ENCODE data around the gene POLD3. TPM values are rescaled to one million over a fixed set of nuclear protein-coding genes. Genes with fewer than 3 reads are reported as not detected.

The POLD3 gene
- total and polyA plus RNA-seq, 4 donors: 7.6 to 21.1 (median 15.0) TPM

DNA sequence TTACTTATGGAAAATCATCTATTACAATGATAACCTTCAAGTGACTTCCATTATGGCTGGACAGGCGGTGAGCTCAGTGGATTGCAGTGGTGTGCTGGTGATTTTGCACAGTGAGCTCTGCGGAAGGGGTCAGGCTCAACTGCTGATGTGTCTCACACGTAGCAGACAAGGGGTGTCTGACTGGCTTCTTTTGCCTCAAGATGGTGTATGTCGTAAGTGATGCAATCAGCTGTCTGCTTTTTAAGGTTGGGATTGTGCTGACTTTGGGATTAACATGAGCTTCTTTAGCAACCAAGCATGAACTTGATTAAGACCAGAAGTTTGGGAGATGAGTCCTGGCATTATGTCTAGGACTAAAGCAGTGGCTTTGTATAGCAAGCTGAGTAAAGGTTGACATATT is 49.5 kb downstream of the POLD3 start:
- TF ChIP-seq, protein P1, sequence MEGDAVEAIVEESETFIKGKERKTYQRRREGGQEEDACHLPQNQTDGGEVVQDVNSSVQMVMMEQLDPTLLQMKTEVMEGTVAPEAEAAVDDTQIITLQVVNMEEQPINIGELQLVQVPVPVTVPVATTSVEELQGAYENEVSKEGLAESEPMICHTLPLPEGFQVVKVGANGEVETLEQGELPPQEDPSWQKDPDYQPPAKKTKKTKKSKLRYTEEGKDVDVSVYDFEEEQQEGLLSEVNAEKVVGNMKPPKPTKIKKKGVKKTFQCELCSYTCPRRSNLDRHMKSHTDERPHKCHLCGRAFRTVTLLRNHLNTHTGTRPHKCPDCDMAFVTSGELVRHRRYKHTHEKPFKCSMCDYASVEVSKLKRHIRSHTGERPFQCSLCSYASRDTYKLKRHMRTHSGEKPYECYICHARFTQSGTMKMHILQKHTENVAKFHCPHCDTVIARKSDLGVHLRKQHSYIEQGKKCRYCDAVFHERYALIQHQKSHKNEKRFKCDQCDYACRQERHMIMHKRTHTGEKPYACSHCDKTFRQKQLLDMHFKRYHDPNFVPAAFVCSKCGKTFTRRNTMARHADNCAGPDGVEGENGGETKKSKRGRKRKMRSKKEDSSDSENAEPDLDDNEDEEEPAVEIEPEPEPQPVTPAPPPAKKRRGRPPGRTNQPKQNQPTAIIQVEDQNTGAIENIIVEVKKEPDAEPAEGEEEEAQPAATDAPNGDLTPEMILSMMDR (IDR thresholded peaks at IDR 0.05; ENCODE audit: control extremely low read depth, extremely low read depth): no peak
- no peak overlapping the region for H3K9ac ChIP-seq (ENCODE audit: insufficient read depth in 1 of 2, low read length in 2 of 2)
- DNase-seq: peak in 1 of 3 donors; percentile 16
- no peak for ATAC-seq (ENCODE audit: insufficient read depth, low FRiP score)
- H3K27me3 ChIP-seq (ENCODE audit: control insufficient read depth in 3 of 3, insufficient read depth in 3 of 3, low read length in 2 of 3): no peaks in the 10 kb centered on the region
- H3K27ac ChIP-seq (ENCODE audit: low read depth in 1 of 2, low read length in 1 of 2): no peak overlapping the region
- peaks cover 0 to 5% (median 4%) of the 10 kb centered on the region in 5 donors for H3K4me1 ChIP-seq (ENCODE audit: control insufficient read depth in 5 of 5, insufficient read depth in 5 of 5, low read length in 5 of 5)
- peaks cover 0 to 18% (median 16%) of the 10 kb centered on the region in 4 donors for H3K36me3 ChIP-seq (ENCODE audit: control insufficient read depth in 4 of 4, insufficient read depth in 4 of 4, low read length in 4 of 4)
- H3K9me3 ChIP-seq (ENCODE audit: control insufficient read depth in 4 of 4, insufficient read depth in 3 of 4, low read length in 3 of 4): no peaks in the 10 kb centered on the region
- no peak overlapping the region for H3K4me3 ChIP-seq
- 94 to 96% methylated on average over 4 of the region's 4 CpGs for WGBS, 2 donors

DNA sequence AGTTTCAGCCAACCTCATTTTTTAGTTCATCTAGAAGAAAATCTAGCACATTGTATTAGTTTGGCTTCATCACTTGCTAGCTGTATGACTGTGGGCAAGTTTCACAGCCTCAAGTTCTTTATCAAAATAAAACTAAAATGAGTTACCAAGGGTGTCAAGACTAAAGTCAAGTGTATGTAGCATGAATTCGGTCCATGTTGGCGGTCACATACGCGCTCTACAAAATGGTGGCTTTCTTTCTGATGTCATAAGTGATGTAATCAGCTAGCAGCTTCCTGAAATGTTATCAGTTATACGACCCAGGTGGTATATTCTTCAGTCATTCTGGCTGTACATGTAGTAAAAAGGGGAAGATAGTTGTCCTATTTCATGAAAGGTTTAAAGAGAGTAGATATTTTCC is 50.5 kb downstream of the POLD3 start:
- no peak overlapping the region for H3K4me3 ChIP-seq
- TF ChIP-seq, protein P1 (IDR thresholded peaks at IDR 0.05; ENCODE audit: control extremely low read depth, extremely low read depth): no peak
- no peaks in the 10 kb centered on the region for H3K9me3 ChIP-seq (ENCODE audit: control insufficient read depth in 4 of 4, insufficient read depth in 3 of 4, low read length in 3 of 4)
- H3K4me1 ChIP-seq (ENCODE audit: control insufficient read depth in 5 of 5, insufficient read depth in 5 of 5, low read length in 5 of 5): peaks cover 0 to 8% (median 4%) of the 10 kb centered on the region in 5 donors
- peaks cover 0 to 17% (median 14%) of the 10 kb centered on the region in 4 donors for H3K36me3 ChIP-seq (ENCODE audit: control insufficient read depth in 4 of 4, insufficient read depth in 4 of 4, low read length in 4 of 4)
- ATAC-seq (ENCODE audit: insufficient read depth, low FRiP score) (no peak), DNase-seq (no peak)
- no peak overlapping the region for H3K27ac ChIP-seq (ENCODE audit: low read depth in 1 of 2, low read length in 1 of 2)
- no peaks in the 10 kb centered on the region for H3K27me3 ChIP-seq (ENCODE audit: control insufficient read depth in 3 of 3, insufficient read depth in 3 of 3, low read length in 2 of 3)
- H3K9ac ChIP-seq (ENCODE audit: insufficient read depth in 1 of 2, low read length in 2 of 2): no peak overlapping the region
- 87 to 94% methylated on average over 5 of the region's 5 CpGs for whole genome bisulfite sequencing, 2 donors

DNA sequence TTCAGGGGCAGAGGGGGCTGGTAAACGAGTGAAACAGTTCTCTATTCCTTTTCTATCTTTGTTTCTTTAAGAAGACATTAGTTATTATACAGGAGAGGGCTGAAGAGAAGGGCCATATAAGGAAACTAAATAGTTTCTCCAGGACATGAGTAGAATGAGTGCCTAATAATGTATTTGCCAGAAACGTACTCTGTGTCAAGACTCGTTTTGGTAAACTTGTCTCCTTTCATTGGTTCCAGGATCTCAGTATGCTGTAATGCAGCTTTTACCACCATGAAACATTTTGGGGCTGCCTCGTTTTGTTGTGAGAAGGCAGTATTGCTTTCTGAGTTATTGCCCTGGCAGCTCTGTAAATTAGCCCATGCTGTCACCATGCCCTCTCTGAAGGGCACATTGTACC is 51.7 kb downstream of the POLD3 start:
- H3K36me3 ChIP-seq (ENCODE audit: control insufficient read depth in 4 of 4, insufficient read depth in 4 of 4, low read length in 4 of 4): peaks cover 0 to 17% (median 13%) of the 10 kb centered on the region in 4 donors
- H3K4me1 ChIP-seq (ENCODE audit: control insufficient read depth in 5 of 5, insufficient read depth in 5 of 5, low read length in 5 of 5): peaks cover 0 to 8% (median 4%) of the 10 kb centered on the region in 5 donors
- DNase-seq (no peak), ATAC-seq (ENCODE audit: insufficient read depth, low FRiP score) (no peak)
- H3K27ac ChIP-seq (ENCODE audit: low read depth in 1 of 2, low read length in 1 of 2): no peak overlapping the region
- 79 to 89% methylated on average over 4 of the region's 4 CpGs for WGBS, 2 donors
- no peaks in the 10 kb centered on the region for H3K9me3 ChIP-seq (ENCODE audit: control insufficient read depth in 4 of 4, insufficient read depth in 3 of 4, low read length in 3 of 4)
- H3K4me3 ChIP-seq: no peak overlapping the region
- TF ChIP-seq, protein P1 (IDR thresholded peaks at IDR 0.05; ENCODE audit: control extremely low read depth, extremely low read depth): no peak
- H3K27me3 ChIP-seq (ENCODE audit: control insufficient read depth in 3 of 3, insufficient read depth in 3 of 3, low read length in 2 of 3): no peaks in the 10 kb centered on the region
- H3K9ac ChIP-seq (ENCODE audit: insufficient read depth in 1 of 2, low read length in 2 of 2): no peak overlapping the region

DNA sequence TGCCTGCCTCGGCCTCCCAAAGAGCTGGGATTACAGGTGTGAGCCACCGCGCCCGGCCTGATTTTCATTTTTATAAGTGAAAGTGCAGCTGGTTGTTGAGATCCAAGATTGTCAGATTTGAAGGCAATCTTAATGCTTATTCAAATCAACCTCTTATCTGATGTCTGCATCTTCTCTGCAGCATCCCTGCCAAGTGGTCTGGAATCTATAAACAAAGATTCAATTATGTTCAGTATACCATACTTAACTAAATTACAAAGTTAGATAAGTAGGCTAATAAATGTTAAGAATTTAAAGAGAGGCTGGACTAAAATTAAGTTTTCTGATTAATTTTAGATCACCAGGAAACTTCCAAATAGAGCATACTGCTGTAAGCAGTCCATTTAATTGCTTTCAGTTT is 53.8 kb downstream of the POLD3 start:
- ATAC-seq (ENCODE audit: insufficient read depth, low FRiP score): no peak
- no peaks in the 10 kb centered on the region for H3K27me3 ChIP-seq (ENCODE audit: control insufficient read depth in 3 of 3, insufficient read depth in 3 of 3, low read length in 2 of 3)
- peaks cover 0 to 19% (median 4%) of the 10 kb centered on the region in 5 donors for H3K4me1 ChIP-seq (ENCODE audit: control insufficient read depth in 5 of 5, insufficient read depth in 5 of 5, low read length in 5 of 5)
- H3K27ac ChIP-seq (ENCODE audit: low read depth in 1 of 2, low read length in 1 of 2): no peak overlapping the region
- 90 to 97% methylated on average over 4 of the region's 4 CpGs for WGBS, 2 donors
- no peaks in the 10 kb centered on the region for H3K9me3 ChIP-seq (ENCODE audit: control insufficient read depth in 4 of 4, insufficient read depth in 3 of 4, low read length in 3 of 4)
- TF ChIP-seq, protein P1 (IDR thresholded peaks at IDR 0.05; ENCODE audit: control extremely low read depth, extremely low read depth): no peak
- no peak overlapping the region for H3K4me3 ChIP-seq
- DNase-seq: no peak
- peaks cover 0 to 9% (median 4%) of the 10 kb centered on the region in 4 donors for H3K36me3 ChIP-seq (ENCODE audit: control insufficient read depth in 4 of 4, insufficient read depth in 4 of 4, low read length in 4 of 4)
- H3K9ac ChIP-seq (ENCODE audit: insufficient read depth in 1 of 2, low read length in 2 of 2): no peak overlapping the region
